OCI-M2 (cell line): ENCODE results near the gene ZDHHC19.
"Not testable (repeated sequence)": the region's sequence is repeated elsewhere in the genome, so short reads cannot be mapped to it uniquely, and the experiment has no call there.

ENCODE experiments used
- DNase-seq: peaks from one replicate; lab custom pipeline; 2025; ENCODE audit not compliant: unreplicated experiment; lab: John Stamatoyannopoulos, UW

The ZDHHC19 gene

DNA sequence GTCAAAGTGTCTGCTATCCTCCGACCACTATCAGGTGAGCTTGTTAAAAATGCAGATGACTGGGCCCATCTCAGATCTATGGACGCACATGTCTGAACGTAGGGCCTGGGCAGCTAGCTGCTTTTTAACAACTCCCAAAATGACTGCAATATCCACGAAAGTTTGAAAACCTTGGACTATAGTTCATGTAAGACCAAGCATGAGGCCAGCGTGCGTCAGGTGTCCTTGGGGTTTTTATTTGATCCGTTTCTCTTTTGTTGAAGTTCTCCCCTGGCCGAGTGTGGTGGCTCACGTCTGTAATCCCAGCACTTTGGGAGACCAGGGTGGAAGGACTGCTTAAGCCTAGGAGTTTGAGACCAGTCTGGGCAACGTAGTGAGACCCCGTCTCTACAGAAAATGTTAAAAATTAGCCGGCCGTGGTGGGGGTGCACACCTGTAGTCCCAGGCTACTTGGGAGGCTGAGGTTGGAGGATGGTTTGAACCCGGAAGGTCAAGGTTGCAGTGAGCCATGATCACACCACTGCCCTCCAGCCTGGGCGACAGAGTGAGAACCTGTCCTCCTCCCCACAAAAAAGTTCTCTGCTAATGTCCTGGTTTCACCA, 14.7 kb upstream of the ZDHHC19 start:
- no peak for DNase-seq

GRCh38 chr3:196225086-196225485, 13.9 kb upstream of the ZDHHC19 start:
- DNase-seq = no peak

GRCh38 chr3:196222876-196223595, 11.8 kb upstream of the ZDHHC19 start:
- no peak for DNase-seq

- DNase-seq = no peak
Measured at GRCh38 chr3:196220991-196221390, 9.8 kb upstream of the ZDHHC19 start.

DNA sequence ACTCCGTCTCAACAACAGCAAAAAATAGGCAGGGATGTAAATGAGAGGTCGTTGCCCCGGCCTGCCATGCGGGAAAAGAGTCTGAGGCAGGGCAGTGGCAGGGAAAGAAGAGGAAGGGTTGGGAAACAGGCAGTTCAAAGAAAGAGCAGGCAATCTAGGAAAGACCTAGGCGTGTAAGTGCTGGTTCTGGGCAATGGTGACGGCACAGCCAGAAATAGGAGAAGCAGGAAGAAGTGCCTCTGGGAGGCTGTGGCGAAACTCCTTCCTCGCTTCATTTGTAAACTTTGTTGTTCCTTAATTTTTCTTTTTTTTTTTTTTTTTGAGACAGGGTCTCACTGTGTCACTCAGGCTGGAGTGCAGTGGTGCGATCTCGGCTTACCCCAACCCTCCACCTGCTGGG, 9.4 kb upstream of the ZDHHC19 start:
- DNase-seq = no peak

DNA sequence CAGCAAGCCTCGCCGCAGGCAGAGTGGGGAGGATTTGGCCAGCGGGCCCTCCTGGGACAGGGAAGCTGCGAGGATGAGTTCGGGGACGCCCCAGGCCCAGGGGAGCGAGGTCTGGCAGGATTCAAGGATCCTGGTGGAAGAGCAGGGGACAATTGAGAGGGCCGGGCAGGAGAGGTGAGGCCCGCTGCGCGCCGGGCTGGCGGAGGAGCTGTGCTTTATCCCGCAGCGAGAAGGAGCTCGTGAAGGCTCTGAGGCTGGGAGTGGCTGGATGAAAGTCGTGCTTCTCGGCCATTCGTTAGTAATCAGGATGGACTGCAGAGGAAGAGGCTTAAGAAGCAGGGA, 8.7 kb upstream of the ZDHHC19 start:
- DNase-seq = no peak

DNA sequence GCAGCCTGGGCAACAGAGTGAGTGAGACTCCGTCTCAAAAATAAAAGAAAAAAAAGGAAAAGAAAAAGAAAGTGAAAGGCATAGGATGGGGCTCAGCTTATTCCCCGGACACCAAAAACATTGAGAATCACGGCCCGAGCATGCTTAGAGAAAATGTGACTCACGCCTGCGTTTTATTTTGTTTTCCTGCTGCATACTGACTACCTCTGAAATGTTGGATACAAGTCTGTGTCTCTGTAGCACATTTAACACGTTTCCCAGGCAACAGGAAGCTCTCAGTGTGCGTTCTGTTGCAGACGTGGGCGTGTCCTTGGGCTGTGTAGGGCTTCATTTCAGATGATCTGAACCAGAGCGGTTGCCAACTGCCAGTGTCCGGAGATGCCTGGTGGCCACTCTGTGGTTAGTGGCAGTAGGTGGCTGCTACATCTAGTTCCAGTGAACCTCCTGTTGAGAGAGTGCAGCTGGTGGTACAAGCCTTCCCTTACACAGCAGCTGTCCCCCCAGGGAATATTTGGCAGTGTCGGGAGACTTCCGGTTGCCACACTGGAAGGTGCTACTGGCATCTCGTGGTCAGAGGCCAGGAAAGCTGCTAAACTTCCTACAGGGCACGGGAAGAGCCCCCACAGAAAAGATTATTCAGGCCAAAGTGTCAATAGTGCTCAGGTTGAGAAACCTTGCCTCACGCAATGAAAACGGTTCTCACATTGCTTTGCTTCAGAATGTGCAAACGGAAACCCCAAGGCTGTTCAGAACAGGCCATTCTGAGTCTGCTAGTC, 8.2 kb upstream of the ZDHHC19 start:
- DNase-seq = no peak

DNA sequence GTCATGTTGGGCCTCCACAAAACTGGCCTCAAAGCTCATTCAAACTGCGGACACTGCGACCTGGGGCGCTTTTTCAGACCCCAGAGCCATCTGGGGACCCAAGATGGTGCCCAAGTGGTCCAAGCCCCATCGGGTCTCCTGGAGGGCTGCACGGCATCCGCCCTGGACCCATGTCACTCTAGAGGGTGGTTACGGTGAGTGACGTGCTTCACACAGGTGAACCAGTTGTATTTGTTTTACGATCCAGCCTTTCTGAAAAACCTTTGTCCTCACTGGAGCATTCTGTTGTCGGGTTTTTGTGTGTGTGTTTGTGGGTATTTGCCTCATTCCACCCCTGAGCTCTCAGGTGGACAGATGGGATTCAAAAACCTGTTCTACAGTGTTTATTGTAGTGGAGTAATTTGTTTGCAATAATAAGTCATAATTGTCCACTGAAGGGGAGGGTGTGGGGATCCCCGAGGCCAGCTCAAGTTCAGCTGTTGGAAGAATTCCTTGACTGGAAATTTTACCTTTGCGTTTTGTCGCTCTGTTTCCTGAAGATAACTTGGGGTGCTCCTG, 7.0 kb upstream of the ZDHHC19 start:
- DNase-seq = no peak

DNA sequence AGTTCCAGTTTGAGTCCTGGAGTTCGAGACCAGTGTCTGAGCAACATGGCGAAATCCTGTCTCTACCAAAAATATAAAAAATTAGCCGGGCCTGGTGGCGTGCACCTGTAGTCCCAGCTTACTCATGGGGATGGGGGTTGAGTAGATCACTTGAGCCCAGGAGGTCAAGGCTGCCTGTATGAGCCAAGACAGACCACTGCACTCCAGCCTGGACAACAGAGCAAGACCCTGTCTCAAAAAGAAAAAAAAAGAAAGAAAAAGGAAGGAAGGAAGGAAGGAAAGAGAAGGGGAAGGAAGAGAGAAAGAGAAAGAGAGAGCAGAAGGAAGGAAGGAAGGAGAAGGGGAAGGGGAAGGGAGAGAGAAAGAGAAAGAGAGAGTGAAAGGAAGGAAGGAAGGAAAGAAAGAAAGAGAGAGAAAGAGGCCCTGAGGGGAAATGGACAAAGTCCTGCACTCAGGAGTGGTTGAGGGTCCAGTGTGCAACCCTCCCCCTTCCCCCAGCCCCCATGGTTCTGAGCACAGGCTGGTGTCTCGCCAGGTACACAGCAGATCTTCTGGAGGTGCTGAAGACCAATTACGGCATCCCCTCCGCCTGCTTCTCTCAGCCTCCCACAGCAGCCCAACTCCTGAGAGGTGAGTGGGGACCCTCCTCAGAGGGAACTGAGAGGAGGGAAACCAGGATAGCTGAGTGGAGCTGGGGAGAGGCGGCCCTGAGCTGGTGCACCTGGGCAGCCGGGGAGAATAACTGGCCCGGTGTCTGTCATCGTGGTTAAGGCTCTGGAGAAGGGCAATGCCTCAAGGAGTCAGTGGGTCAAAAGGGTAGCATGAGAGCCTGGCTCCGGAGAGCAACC, 6.3 kb upstream of the ZDHHC19 start:
- DNase-seq = no peak

GRCh38 chr3:196216681-196217211, 5.5 kb upstream of the ZDHHC19 start:
- DNase-seq = no peak

DNA sequence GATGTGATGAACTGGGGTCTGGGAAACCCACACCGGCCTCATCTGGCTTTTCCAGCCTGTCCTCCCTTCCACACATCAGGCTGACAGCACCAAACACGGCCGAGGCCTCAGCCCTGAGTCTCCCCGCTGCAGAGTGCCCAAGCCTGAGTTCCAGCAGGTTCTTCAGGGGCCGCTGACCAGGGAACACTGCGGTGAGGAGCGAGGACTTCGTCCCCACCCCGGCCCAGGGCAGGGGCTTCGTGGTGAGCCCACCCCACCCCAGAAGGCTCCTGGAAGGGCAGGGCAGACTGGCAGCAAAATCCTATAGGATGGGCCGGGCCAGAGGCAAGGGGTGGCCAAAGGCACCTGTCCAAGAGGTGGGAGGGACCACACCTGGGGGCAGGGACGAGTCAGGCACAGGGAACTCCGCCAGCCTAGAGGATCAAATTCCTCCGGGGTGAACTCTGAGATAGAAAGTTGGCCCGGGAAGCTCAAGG, 4.9 kb upstream of the ZDHHC19 start, which contains the start of gene SLC51A:
SLC51A (plus strand) TSS at position 446 of the 476 bp plus-strand sequence. CDS start 179 bp downstream, outside the sequence.
- DNase-seq = no peak

DNA sequence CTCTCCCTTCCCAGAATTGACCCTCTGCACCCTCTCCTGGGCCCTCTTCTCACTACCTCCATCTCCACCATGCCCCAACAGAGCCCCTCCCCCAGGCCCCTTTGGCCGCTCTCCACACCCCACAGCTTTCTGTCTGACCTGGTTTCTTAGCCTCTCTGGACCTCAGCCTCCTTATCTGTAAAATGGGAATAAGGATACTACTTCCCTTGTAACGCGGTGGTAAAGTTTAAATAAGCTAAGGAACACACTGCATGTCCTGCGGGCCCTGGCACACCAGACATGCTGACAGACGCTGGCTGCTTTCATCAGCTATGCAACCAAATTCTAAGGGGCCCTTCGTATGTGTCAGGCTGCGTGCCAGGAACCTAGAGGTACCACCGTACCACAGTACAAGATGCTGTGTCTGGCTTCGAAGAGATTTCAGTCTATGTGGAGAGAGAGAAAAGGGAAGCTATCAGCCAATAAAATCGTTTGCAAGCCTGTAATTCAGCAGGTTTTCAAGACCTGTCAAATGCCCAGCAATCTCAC, 4.4 kb upstream of the ZDHHC19 start:
- DNase-seq = no peak

GRCh38 chr3:196214783-196215441, 3.7 kb upstream of the ZDHHC19 start:
- DNase-seq = no peak

DNA sequence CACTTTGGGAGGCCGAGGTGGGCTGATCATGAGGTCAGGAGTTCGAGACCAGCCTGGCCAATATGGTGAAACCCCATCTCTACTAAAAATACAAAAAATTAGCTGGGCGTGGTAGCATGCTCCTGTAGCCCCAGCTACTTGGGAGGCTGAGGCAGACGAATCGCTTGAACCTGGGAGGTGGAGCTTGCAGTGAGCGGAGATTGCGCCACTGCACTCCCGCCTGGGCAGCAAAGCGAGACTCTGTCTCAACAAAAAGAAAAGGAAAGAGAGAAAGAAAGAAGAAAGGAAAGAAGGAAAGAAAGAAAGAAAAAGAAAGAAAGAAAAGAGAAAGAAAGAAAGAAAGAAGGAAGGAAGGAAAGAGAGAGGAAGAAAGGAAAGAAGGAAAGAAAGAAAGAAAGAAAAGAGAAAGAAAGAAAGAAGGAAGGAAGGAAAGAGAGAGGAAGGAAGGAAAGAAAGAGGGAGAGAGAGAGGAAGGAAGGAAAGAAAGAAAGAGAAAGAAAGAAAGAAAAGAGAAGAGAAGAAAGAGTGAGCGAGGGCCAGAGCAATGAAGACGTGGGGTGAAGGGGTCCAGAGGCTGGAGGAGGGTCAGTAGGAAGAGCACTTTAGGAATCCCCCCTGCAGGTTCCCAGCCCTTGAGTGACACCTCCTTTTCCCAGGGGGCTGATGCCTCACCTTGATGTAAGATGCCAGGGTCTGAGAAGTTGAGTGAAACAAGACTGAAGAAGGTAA, 1.1 kb downstream of the ZDHHC19 start:
- not testable (repeated sequence) for DNase-seq

DNA sequence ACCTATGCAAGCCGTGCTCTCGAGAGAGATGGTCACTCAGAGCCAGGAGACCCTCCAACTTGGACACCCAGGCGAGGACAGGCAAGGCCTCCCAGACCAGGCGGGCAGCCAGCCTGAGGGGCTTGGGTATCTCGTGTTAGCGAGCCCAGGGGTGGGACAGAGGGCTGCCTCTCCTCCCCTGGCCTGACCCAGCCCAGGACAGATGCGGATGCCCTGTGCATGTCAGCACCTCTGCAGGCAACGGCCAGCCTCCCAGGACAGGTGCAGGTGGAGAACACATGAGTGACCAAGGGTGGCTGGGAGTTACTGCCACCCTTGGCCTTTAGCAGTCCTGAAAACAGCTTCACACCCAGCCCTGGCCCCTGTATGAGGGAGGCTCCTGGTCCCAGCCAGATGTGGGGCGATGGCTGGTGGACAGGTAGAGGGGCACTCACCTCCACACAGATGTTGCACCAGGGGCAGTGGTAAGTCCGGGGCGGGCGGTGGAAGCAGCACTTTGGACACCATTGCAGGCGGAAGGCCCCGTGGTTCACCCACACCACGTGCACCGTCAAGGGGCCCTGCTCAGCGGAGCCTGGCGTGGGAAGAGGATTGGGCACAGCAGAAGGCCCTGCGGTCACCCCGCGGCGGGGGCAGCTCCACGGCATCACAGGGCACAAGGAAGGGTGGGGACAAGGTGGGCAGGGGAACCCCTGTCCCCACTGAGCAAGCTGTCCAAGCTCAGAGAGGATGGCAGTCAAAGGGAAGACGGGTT, 2.1 kb downstream of the ZDHHC19 start:
- no peak for DNase-seq

DNA sequence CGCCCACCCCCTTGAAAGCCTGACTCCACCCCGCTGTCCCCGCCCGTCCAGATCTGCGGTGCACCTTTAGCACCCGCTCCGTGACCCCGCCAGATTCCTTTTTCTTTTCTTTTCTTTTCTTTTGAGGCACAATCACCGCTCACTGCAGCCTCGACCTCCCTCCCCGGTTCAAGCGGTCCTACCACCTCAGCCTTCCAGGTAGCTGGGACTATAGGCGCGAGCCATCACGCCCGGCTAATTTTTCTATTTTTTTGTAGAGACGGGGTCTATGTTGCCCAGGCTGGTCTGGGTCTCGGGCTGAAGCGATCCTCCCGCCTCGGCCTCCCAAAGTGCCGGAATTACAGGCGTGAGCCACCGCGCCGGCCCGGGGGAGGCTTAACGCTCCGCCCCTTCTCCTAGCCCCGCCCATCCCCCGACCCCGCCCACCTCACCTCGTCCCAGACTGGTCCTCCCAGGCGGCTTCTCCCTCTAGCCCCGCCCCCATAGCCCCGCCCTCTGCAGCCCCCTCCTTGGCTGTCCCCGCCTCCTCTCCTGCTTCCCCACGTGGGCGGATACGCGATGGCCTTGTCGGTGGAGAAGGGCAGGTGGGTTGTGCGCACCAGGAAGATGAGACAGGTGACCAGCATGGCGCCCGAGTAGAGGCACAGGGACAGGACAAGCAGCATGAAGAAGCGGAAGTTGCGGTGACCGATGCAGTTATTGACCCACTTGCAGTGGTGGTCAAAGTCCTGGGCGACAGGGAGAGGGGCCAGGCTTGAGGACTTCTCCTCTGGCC, 3.2 kb downstream of the ZDHHC19 start:
- no peak for DNase-seq

- DNase-seq = no peak
Measured at GRCh38 chr3:196207159-196207832, 3.9 kb downstream of the ZDHHC19 start.
